HL-60 (cell line): ENCODE data around the gene OTOF.

Source experiments
- DNase-seq, 2 experiments: peaks; one replicate each; pipeline ENCODE4 v3.0.0-alpha.2; 2010 to 2020; ENCODE audit warnings: low read depth in 1 of 2, low spot score in 1 of 2
- H3K27ac ChIP-seq: fragments of 250-450 bp; sonication (Bioruptor Pico); replicated peaks from 2 replicates; pipeline ENCODE4 v1.5.1; 2020; ENCODE audit warnings: mild to moderate bottlenecking, moderate library complexity
- H3K27me3 ChIP-seq: fragments of 250-450 bp; sonication (Bioruptor Pico); 2 replicates; pipeline ENCODE4 v1.5.1; 2021; ENCODE audit warnings: mild to moderate bottlenecking, moderate library complexity; ENCODE audit not compliant: insufficient read depth, poor library complexity, severe bottlenecking
- H3K4me3 ChIP-seq: replicated peaks from 2 replicates; pipeline ENCODE4 v1.5.1; 2011; ENCODE audit warnings: mild to moderate bottlenecking, control low read depth, low read length; ENCODE audit not compliant: insufficient read depth
- CTCF ChIP-seq: IDR thresholded peaks from one replicate; pipeline ENCODE4 v1.5.1; 2011; ENCODE audit warnings: low read length, control low read depth, inconsistent platforms; ENCODE audit not compliant: insufficient read depth
- GABPA ChIP-seq: IDR thresholded peaks from 2 replicates; pipeline ENCODE4 v1.6.1; 2012; ENCODE audit warnings: low read depth
- POLR2AphosphoS5 ChIP-seq: IDR thresholded peaks from 2 replicates; pipeline ENCODE4 v1.6.1; 2012; ENCODE audit warnings: low read depth
- REST ChIP-seq: IDR thresholded peaks from 2 replicates; pipeline ENCODE4 v1.6.1; 2012; ENCODE audit warnings: low read depth; ENCODE audit not compliant: insufficient replicate concordance
- SPI1 ChIP-seq: IDR thresholded peaks from 2 replicates; pipeline ENCODE4 v1.6.1; 2012; ENCODE audit warnings: low read depth, mild to moderate bottlenecking, borderline replicate concordance

OTOF gene

GRCh38 chr2:26495705-26496297 is 17.9 kb upstream of the OTOF start:
- no peak for DNase-seq
- H3K4me3 ChIP-seq: no peak overlapping the region
- peaks cover 9% of the 10 kb centered on the region for H3K27me3 ChIP-seq
- H3K27ac ChIP-seq: no peak overlapping the region
- TF ChIP-seq CTCF (no peak), POLR2AphosphoS5 (no peak), GABPA (no peak), SPI1 (no peak), REST (no peak)

GRCh38 chr2:26494891-26495290 is 17.0 kb upstream of the OTOF start:
- Histone ChIP-seq H3K27ac (no peak overlapping the region), H3K27me3 (peaks cover 9% of the 10 kb centered on the region), H3K4me3 (no peak overlapping the region)
- TF ChIP-seq SPI1 (no peak), POLR2AphosphoS5 (no peak), GABPA (no peak), REST (no peak), CTCF (no peak)
- DNase-seq: no peak

- Histone ChIP-seq H3K4me3 (no peak overlapping the region), H3K27ac (no peak overlapping the region), H3K27me3 (peaks cover 6% of the 10 kb centered on the region)
- DNase-seq: no peak
- TF ChIP-seq POLR2AphosphoS5: no peak
- TF ChIP-seq REST: no peak
- no peak for TF ChIP-seq CTCF
- TF ChIP-seq GABPA: no peak
- no peak for TF ChIP-seq SPI1
These were observed 16.3 kb upstream of the OTOF start for GRCh38 chr2:26494199-26494598.
